Endothelial cell of umbilical vein (primary cell): ENCODE results near the gene G0S2. TPM values are rescaled to one million over a fixed set of nuclear protein-coding genes. Genes with fewer than 3 reads are reported as not detected.

ENCODE experiments used
- BruUV-seq: library from RNA; stranded (reverse); fragments of 400-500 nt; replicated peaks from 2 replicates; lab custom pipeline; 2021; lab: Mats Ljungman, UMichigan
- CTCF ChIA-PET: fragments of 300-600, 350-600 bp; sonication (Branson Sonifier 250); formaldehyde crosslinking; loops from one replicate; lab custom pipeline; 2021; ENCODE audit warnings: antibody characterized with exemption, inconsistent platforms; lab: Charles Lee
- POLR2A ChIA-PET: fragments of 300-600, 350-600 bp; sonication (Branson Sonifier 250); formaldehyde crosslinking; loops from one replicate; lab custom pipeline; 2021; ENCODE audit warnings: antibody characterized with exemption, inconsistent platforms; lab: Charles Lee
- DNase-seq: peaks from one replicate; pipeline ENCODE4 v3.0.0-alpha.2; 2011; ENCODE audit warnings: low read depth, low spot score
- FAIRE-seq: peaks from 2 replicates; lab custom pipeline; 2011; peaks lifted over from hg19 to GRCh38; lab: Jason Lieb, UNC
- H2AFZ ChIP-seq: 2 replicates; pipeline ENCODE4 v1.6.0; 2012; ENCODE audit warnings: low read depth, low read length, control low read depth, inconsistent platforms
- H3K27ac ChIP-seq: 2 replicates; pipeline ENCODE4 v1.5.1; 2011; ENCODE audit warnings: low read depth, mild to moderate bottlenecking, control low read depth, low read length, moderate library complexity; ENCODE audit not compliant: insufficient read depth
- H3K27me3 ChIP-seq, 2 experiments: 2 replicates each; pipeline versions ENCODE4 v1.6.0 to v1.6.1; 2011; ENCODE audit warnings: low read length in 2 of 2, mixed read lengths in 1 of 2; ENCODE audit not compliant: control insufficient read depth in 2 of 2, insufficient read depth in 2 of 2
- H3K36me3 ChIP-seq, 2 experiments: 2 replicates in 1 of 2; 3 replicates in 1 of 2; pipeline ENCODE4 v1.5.1; 2011; ENCODE audit warnings: low read length in 2 of 2, mild to moderate bottlenecking in 1 of 2, moderate library complexity in 1 of 2; ENCODE audit not compliant: control insufficient read depth in 2 of 2, insufficient read depth in 2 of 2; ENCODE audit errors: extremely low read depth in 1 of 2
- H3K4me1 ChIP-seq: 3 replicates; pipeline ENCODE4 v1.5.1; 2011; ENCODE audit warnings: mild to moderate bottlenecking, low read length; ENCODE audit not compliant: control insufficient read depth, insufficient read depth; ENCODE audit errors: extremely low read depth
- H3K4me2 ChIP-seq: 2 replicates; pipeline ENCODE4 v1.6.1; 2011; ENCODE audit warnings: low read length, control low read depth, mixed read lengths; ENCODE audit not compliant: insufficient read depth
- H3K4me3 ChIP-seq, 3 experiments: fragments of 200-600 bp in 1 of 3; sonication (generic), shearing (Covaris generic) in 1 of 3; replicated peaks in 1 of 3; 2 replicates each; pipeline ENCODE4 v1.5.1; 2011 to 2016; ENCODE audit warnings: control low read depth in 3 of 3, low read length in 3 of 3, mild to moderate bottlenecking in 2 of 3, inconsistent platforms in 1 of 3, low read depth in 1 of 3, moderate library complexity in 1 of 3; ENCODE audit not compliant: insufficient read depth in 1 of 3
- H3K79me2 ChIP-seq: 2 replicates; pipeline ENCODE4 v1.6.0; 2012; ENCODE audit warnings: low read length, inconsistent platforms; ENCODE audit not compliant: control insufficient read depth, insufficient read depth
- H3K9ac ChIP-seq: replicated peaks from 2 replicates; pipeline ENCODE3; 2011; ENCODE audit warnings: low read length, control low read depth; ENCODE audit not compliant: insufficient read depth; ENCODE audit errors: extremely low read depth
- H3K9me1 ChIP-seq: replicated peaks from 3 replicates; pipeline ENCODE4 v1.6.0; 2011; ENCODE audit warnings: mild to moderate bottlenecking, low read length; ENCODE audit not compliant: control insufficient read depth, insufficient read depth; ENCODE audit errors: extremely low read depth
- H3K9me3 ChIP-seq: replicated peaks from 2 replicates; pipeline ENCODE4 v1.5.1; 2012; ENCODE audit warnings: low read length, inconsistent platforms; ENCODE audit not compliant: control insufficient read depth, insufficient read depth
- H4K20me1 ChIP-seq: replicated peaks from 2 replicates; pipeline ENCODE3; 2011; ENCODE audit warnings: mild to moderate bottlenecking, low read length; ENCODE audit not compliant: control insufficient read depth, insufficient read depth; ENCODE audit errors: extremely low read depth
- EZH2 ChIP-seq: IDR thresholded peaks from 2 replicates; pipeline ENCODE4 v1.6.1; 2012; ENCODE audit warnings: borderline replicate concordance, low read depth, mild to moderate bottlenecking, moderate library complexity, low read length, inconsistent platforms; ENCODE audit not compliant: severe bottlenecking
- FOS ChIP-seq: IDR thresholded peaks from 2 replicates; pipeline ENCODE4 v1.6.1; 2011; ENCODE audit warnings: mild to moderate bottlenecking, low read length, moderate library complexity, borderline replicate concordance; ENCODE audit not compliant: insufficient read depth
- GATA2 ChIP-seq: IDR thresholded peaks from 2 replicates; pipeline ENCODE4 v1.7.0; 2011; ENCODE audit warnings: low read depth, mild to moderate bottlenecking, moderate library complexity, mixed read lengths, low read length; ENCODE audit not compliant: insufficient read length, insufficient read depth
- JUN ChIP-seq: IDR thresholded peaks from 2 replicates; pipeline ENCODE4 v1.6.1; 2011; ENCODE audit warnings: borderline replicate concordance, low read depth; ENCODE audit not compliant: insufficient read length, insufficient read depth
- MAX ChIP-seq: IDR thresholded peaks from 2 replicates; pipeline ENCODE4 v1.6.1; 2011; ENCODE audit not compliant: insufficient read depth, insufficient read length
- MYC ChIP-seq: IDR thresholded peaks from one replicate; pipeline ENCODE4 v1.6.1; 2011; ENCODE audit warnings: mild to moderate bottlenecking, low read depth, low read length
- POLR2A ChIP-seq: IDR thresholded peaks from 2 replicates; pipeline ENCODE4 v1.6.1; 2012; ENCODE audit warnings: low read depth, mild to moderate bottlenecking, control low read depth, low read length
- POLR2AphosphoS5 ChIP-seq: IDR thresholded peaks from 2 replicates; pipeline ENCODE4 v1.6.1; 2012; ENCODE audit warnings: low read depth, mild to moderate bottlenecking, control low read depth, low read length, moderate library complexity; ENCODE audit not compliant: insufficient read depth
- dilution Hi-C: fragments of 300-500 bp; cut with MboI; formaldehyde crosslinking; loops from one replicate; pipeline ENCODE4 v1.15.0; 2019; ENCODE audit warnings: low sequenced_read_pairs; ENCODE audit not compliant: extremely low pct_ligation_motif_present
- intact Hi-C: fragments of 100-400 bp; cut with micrococcal nuclease; formaldehyde crosslinking; loops from one replicate; pipeline ENCODE4 v1.10.0; 2022
- polyA plus RNA-seq, 4 experiments: library from polyadenylated mRNA; depleted of rRNA in 3 of 4; stranded (reverse) in 3 of 4; unstranded in 1 of 4; fragments of >200 nt; gene quantifications; 2 replicates each; pipeline versions ENCODE4 v1.2.1 to v1.2.3, GENCODE V29; 2011 to 2012; ENCODE audit warnings: missing spikeins in 1 of 4
- total RNA-seq: library from RNA; stranded (reverse); gene quantifications from 2 replicates; pipeline ENCODE4 v1.2.3, GENCODE V29; 2021
- TF ChIP-seq, protein P1 (sequence below), 2 donors: IDR thresholded peaks; 1 replicate in 1 of 2; 2 replicates in 1 of 2; pipeline ENCODE4 v1.5.1; 2011; ENCODE audit warnings: low read length in 2 of 2, mild to moderate bottlenecking in 2 of 2, moderate library complexity in 2 of 2, control low read depth in 1 of 2, inconsistent platforms in 1 of 2, low read depth in 1 of 2; ENCODE audit not compliant: insufficient read depth in 1 of 2; ENCODE audit errors: extremely low read depth in 1 of 2

The G0S2 gene
- total and polyA plus RNA-seq, 2 donors (not counting 3 experiments of a cell fraction or from before 2014, with no cell fraction given): 0.91 to 1.9 TPM

DNA sequence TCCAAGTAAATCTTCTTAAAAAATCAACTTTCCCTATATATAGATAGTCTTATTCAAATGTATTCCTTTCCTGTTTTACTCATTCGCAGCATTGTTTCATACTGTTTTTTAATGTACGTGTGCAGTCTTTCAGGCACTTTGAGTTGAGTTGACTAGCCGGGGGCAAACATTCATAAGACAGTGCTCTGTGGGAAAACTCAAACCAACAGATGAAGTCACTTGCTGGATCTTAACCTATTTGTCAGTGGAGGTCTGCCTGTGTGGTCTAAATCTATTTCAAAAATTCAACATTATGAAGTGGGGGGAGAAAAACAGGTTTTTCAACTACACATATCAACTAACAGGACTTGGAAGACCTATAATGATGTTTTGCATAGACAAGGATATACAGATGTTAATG lies 35.6 kb downstream of the G0S2 start:
- TF ChIP-seq FOS (no peak), POLR2AphosphoS5 (no peak), JUN (no peak), MAX (no peak), EZH2 (no peak), POLR2A (no peak), GATA2 (no peak), MYC (no peak)
- TF ChIP-seq, protein P1, sequence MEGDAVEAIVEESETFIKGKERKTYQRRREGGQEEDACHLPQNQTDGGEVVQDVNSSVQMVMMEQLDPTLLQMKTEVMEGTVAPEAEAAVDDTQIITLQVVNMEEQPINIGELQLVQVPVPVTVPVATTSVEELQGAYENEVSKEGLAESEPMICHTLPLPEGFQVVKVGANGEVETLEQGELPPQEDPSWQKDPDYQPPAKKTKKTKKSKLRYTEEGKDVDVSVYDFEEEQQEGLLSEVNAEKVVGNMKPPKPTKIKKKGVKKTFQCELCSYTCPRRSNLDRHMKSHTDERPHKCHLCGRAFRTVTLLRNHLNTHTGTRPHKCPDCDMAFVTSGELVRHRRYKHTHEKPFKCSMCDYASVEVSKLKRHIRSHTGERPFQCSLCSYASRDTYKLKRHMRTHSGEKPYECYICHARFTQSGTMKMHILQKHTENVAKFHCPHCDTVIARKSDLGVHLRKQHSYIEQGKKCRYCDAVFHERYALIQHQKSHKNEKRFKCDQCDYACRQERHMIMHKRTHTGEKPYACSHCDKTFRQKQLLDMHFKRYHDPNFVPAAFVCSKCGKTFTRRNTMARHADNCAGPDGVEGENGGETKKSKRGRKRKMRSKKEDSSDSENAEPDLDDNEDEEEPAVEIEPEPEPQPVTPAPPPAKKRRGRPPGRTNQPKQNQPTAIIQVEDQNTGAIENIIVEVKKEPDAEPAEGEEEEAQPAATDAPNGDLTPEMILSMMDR (IDR thresholded peaks at IDR 0.05; ENCODE audit: extremely low read depth in 1 of 2, insufficient read depth in 1 of 2, low read depth in 1 of 2, low read length in 2 of 2): no peak
- Histone ChIP-seq H3K9ac (no peak overlapping the region), H3K27me3 (no peaks in the 10 kb centered on the region), H3K4me2 (no peak overlapping the region), H2AFZ (no peak overlapping the region), H3K9me1 (no peaks in the 10 kb centered on the region), H3K27ac (no peak overlapping the region), H3K4me3 (no peak overlapping the region), H3K9me3 (no peaks in the 10 kb centered on the region), H3K36me3 (no peaks in the 10 kb centered on the region), H4K20me1 (no peaks in the 10 kb centered on the region), H3K79me2 (no peaks in the 10 kb centered on the region), H3K4me1 (peaks cover 5% of the 10 kb centered on the region)
- BruUV-seq: no TSS peak
- intact Hi-C loops (no loop called here), dilution Hi-C loops (no loop called here)
- CTCF ChIA-PET: no interaction called here
- FAIRE-seq (no peak), DNase-seq (no peak)
- POLR2A ChIA-PET: no interaction called here
